ENCODE results near the gene APOBEC4. TPM values are rescaled to one million over a fixed set of nuclear protein-coding genes. Genes with fewer than 3 reads are reported as not detected.

Gene APOBEC4
- total RNA-seq, 1 donor from 2014 or later = not detected

- H3K9me3 Mint-ChIP-seq = peaks cover 8% of the 10 kb centered on the region
- peaks cover 11% of the 10 kb centered on the region for H3K4me1 Mint-ChIP-seq
- H3K27me3 Mint-ChIP-seq (ENCODE audit: low read depth) = peaks cover 2% of the 10 kb centered on the region
- H3K27ac Mint-ChIP-seq (ENCODE audit: unreplicated experiment) = no peak overlapping the region
- DNase-seq (ENCODE audit: low read depth, low spot score) = no peak
- no peak overlapping the region for H3K4me3 Mint-ChIP-seq
- peaks cover 13% of the 10 kb centered on the region for H3K36me3 Mint-ChIP-seq (ENCODE audit: low read depth)
- TF ChIP-seq CTCF (conservative IDR thresholded peaks at IDR 0.05) = no peak
Measured at GRCh38 chr1:183678819-183679218, 25.7 kb upstream of the APOBEC4 start.

GRCh38 chr1:183676586-183677189 is 23.6 kb upstream of the APOBEC4 start:
- H3K36me3 Mint-ChIP-seq (ENCODE audit: low read depth) = peaks cover 13% of the 10 kb centered on the region
- H3K27ac Mint-ChIP-seq (ENCODE audit: unreplicated experiment) = no peak overlapping the region
- no peak for DNase-seq (ENCODE audit: low read depth, low spot score)
- H3K4me3 Mint-ChIP-seq = no peak overlapping the region
- no peaks in the 10 kb centered on the region for H3K9me3 Mint-ChIP-seq
- H3K27me3 Mint-ChIP-seq (ENCODE audit: low read depth) = peaks cover 2% of the 10 kb centered on the region
- TF ChIP-seq CTCF (conservative IDR thresholded peaks at IDR 0.05) = no peak
- H3K4me1 Mint-ChIP-seq = peaks cover 11% of the 10 kb centered on the region

GRCh38 chr1:183675883-183676585 is 22.9 kb upstream of the APOBEC4 start:
- no peak for DNase-seq (ENCODE audit: low read depth, low spot score)
- Mint-ChIP-seq H3K27ac (ENCODE audit: unreplicated experiment) (no peak overlapping the region), H3K27me3 (ENCODE audit: low read depth) (peaks cover 2% of the 10 kb centered on the region), H3K36me3 (ENCODE audit: low read depth) (peaks cover 13% of the 10 kb centered on the region), H3K4me3 (no peak overlapping the region), H3K9me3 (no peaks in the 10 kb centered on the region), H3K4me1 (peaks cover 11% of the 10 kb centered on the region)
- TF ChIP-seq CTCF (conservative IDR thresholded peaks at IDR 0.05) = no peak

GRCh38 chr1:183675381-183675780 is 22.3 kb upstream of the APOBEC4 start:
- TF ChIP-seq CTCF (conservative IDR thresholded peaks at IDR 0.05) = no peak
- peaks cover 11% of the 10 kb centered on the region for H3K4me1 Mint-ChIP-seq
- H3K4me3 Mint-ChIP-seq = no peak overlapping the region
- peaks cover 2% of the 10 kb centered on the region for H3K27me3 Mint-ChIP-seq (ENCODE audit: low read depth)
- no peak overlapping the region for H3K27ac Mint-ChIP-seq (ENCODE audit: unreplicated experiment)
- H3K9me3 Mint-ChIP-seq = peaks cover 4% of the 10 kb centered on the region
- peaks cover 15% of the 10 kb centered on the region for H3K36me3 Mint-ChIP-seq (ENCODE audit: low read depth)
- no peak for DNase-seq (ENCODE audit: low read depth, low spot score)

- Mint-ChIP-seq H3K4me1 (peaks cover 11% of the 10 kb centered on the region), H3K27ac (ENCODE audit: unreplicated experiment) (no peak overlapping the region), H3K36me3 (ENCODE audit: low read depth) (peaks cover 16% of the 10 kb centered on the region), H3K27me3 (ENCODE audit: low read depth) (peaks cover 2% of the 10 kb centered on the region), H3K4me3 (no peak overlapping the region), H3K9me3 (peaks cover 5% of the 10 kb centered on the region)
- DNase-seq (ENCODE audit: low read depth, low spot score) = no peak
- TF ChIP-seq CTCF (conservative IDR thresholded peaks at IDR 0.05) = no peak
Measured at GRCh38 chr1:183674886-183675285, 21.8 kb upstream of the APOBEC4 start.

All from neural crest cell (in vitro differentiated cells).